HG03558 (cell line): ENCODE results near the gene TMEM239.
A peak's percentile ranks its signal among the peaks of the same experiment; 100 is the strongest.
"Not testable (repeated sequence)": the region's sequence is repeated elsewhere in the genome, so short reads cannot be mapped to it uniquely, and the experiment has no call there.

ENCODE experiments used
- ATAC-seq: cut with Tn5 transposase; IDR thresholded peaks from one replicate; pipeline ENCODE4 v1.9.1; 2021; ENCODE audit warnings: moderate number of reproducible peaks; ENCODE audit not compliant: unreplicated experiment; ENCODE audit errors: extremely low read depth

The TMEM239 gene

GRCh38 chr20:2817891-2818595 is 1.9 kb downstream of the TMEM239 start:
- no peak for ATAC-seq

DNA sequence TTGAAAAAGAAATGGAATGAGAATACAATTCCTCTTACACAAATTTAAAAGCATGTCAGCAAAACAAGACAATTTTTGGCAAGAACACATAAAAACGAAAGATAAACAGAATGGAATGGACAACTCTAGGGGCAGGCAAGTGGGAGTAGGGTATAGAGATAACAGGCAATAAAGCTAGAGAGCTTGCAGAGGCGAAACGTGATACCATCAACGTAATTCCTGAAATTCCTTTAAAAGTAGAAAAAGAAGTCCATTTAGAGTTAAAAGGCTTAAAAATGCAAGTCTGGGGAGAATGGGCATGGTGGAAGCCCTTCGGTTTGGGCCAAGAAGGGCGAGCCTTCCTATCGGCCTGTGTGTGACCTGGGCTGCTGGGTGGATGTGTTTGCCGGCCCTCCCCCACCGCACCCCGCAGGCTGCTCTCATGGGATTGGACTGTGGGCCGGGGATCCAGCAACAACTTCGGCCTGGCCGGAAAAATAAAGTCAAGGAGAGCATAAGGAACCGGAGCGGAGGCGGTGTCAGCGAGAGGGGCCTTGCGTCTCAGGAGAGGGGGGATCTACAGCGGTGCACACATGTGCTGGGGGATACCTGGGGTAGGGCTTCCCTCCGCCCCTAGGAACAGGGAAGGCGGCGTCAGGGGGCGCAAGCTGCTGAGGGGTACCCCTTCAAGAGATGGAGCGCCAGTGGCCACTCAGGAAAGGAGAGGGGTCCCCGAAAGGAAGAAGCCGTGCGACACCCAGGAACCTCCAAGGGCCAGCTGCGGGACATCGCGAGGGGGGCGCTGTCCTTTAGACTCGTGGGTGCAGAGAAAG is 4.1 kb downstream of the TMEM239 start:
- ATAC-seq = no peak

DNA sequence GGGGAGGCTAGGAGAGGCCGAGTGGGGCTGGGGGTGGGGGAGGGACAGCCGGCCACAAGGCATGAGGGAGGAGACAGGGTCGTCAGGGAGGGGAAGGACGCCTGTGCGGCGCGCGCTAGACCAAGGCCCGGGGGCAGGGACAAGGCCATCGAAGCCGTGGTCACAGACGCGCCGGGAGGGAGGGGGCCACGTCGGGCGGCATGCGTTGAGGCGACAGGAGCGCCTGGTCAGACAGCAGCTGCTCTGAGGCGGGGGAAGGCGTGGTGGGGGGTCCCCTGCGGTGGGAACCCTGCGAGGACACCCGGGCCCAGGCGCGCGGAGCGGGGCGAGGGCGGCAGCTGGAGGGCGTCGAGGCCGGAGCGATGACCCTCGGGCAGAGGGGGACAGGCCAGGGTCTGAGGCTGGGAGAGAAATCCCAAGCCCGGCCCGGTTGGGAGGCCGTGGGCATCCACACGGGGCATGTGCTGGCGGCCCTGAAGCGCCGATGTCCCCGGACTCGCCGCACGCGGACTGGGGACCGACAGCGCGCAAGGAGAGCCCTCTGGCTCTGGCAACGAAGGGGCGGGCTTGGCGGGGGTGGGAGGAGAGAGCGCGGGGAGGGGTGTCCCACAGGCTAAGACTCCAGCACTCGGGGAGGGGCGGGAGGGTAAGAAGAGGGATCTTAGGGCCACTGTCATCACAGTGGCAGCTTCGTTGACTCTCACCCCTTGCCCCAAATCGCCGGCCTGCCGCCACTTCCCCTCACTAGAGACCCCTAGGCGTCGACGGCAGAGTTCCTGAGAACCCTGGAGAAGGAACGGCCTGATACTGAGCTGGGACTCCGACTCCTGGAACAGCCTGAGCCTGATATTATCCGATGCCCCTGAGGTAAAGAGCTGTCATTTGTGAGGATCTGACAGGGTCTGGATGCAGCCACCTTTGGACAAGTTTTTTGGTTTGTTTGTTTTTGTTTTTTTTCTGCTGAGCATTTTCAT is 5.0 kb downstream of the TMEM239 start:
- no peak for ATAC-seq

DNA sequence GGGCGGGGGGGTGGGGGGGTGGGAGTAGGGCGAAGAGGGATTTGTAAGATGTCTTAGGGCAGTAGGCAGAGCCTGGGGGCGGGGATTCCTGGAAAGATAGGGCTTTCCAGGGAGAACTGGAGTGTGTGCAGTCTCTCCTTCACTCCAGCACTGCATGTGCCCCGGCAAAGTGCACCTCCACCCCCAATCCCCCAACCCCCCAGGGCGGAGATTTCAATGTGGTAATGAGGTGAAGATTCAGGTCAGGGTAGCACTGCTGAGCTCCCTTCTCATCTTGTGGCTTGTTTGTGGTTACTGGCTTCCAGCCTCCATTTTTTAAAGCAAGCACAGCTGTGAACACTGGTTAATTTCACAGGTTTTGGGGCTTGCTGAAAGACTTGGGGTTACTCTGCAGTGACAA is 5.9 kb downstream of the TMEM239 start:
- no peak for ATAC-seq

GRCh38 chr20:2825761-2826160 is 9.6 kb downstream of the TMEM239 start:
- ATAC-seq = no peak

GRCh38 chr20:2826655-2827054 is 10.5 kb downstream of the TMEM239 start:
- no peak for ATAC-seq

GRCh38 chr20:2829376-2829775 is 13.2 kb downstream of the TMEM239 start:
- ATAC-seq = no peak

- not testable (repeated sequence) for ATAC-seq
Measured at GRCh38 chr20:2831206-2831605, 15.0 kb downstream of the TMEM239 start.

GRCh38 chr20:2833761-2834160 is 17.6 kb downstream of the TMEM239 start:
- no peak for ATAC-seq

DNA sequence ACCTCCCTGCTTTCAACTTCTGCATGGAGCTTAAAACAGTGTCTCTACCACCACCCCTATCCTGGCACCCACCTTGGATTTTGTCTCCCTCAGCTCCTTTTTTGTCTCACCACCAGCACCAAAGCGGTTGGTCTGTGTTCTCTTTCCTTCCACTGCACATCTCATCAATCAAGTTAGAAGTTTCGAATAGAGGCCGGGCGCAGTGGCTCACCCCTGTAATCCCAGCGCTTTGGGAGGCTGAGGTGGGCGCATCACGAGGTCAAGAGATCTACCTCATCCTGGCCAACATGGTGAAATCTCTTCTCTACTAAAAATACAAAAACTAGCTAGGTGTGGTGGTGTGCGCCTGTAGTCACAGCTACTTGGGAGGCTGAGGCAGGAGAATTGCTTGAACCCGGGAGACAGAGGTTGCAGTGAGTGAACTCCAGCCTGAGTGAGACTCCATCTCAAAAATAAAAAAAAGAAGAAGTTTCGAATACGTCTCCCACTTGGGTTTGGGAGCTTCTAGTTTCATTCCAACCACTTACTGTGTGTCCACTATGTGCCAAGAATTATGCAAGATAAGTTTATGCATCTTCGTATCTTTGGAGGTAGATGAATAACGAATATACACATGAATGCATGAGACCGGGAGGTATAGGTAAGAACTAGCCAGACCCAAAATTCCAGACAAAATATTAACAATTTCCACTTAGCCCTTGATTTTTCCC is 18.4 kb downstream of the TMEM239 start:
- no peak for ATAC-seq

- no peak for ATAC-seq
Measured at GRCh38 chr20:2835331-2835796, 19.2 kb downstream of the TMEM239 start.

DNA sequence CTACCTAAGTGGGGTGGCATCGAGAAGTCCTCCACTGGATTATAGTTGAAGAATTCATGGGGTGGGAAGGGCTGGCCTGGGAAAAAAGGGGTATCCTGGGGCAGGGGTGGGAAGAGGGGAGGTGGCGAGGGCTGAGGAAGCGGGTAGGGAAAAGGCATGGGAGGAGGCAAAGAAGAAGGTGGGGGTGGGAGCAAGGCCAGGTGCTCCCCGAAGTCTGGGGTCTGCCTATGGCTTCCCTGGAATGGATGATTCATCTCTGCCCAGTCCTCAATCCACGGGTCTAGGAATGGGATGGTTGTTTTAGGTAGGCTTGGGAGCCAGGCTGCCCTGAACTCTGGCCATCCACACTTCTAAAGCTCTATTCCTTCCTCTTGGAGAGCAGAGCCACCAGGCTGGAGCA is 19.9 kb downstream of the TMEM239 start:
- ATAC-seq = no peak

DNA sequence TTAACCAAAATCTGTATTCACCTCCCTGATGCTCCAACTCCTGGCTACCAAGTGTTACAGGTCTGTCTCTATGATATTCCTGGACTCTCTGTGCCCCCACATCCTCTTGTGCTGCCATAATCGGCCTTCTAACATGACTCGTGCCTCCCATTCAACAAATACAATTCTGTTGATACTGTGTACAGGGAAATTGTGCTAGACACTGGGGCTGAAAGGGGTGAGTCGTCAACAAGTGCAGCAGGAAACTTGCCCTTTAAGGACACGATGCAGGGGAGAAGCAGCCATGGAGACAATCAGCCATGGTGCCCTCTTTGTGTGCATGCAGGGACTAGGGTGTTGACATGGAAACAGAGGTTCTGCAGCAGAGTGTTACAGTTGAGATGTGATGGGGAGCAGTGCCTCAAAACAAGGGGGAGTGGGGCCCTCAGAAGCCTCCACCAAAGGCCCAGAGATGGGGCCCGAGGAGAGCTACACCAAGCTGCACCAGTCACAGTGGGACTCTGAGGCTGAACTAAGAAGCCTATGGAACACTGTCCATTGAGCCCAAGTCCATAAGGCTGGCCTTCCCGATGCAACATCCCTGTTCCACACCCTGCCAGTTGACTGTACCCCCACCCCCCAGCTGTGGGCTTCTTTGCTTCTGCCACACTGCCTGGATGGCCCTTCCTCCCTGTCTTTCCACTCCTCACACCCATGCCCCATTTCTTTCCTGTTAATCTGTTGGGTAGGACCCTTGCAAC is 21.2 kb downstream of the TMEM239 start:
- no peak for ATAC-seq

DNA sequence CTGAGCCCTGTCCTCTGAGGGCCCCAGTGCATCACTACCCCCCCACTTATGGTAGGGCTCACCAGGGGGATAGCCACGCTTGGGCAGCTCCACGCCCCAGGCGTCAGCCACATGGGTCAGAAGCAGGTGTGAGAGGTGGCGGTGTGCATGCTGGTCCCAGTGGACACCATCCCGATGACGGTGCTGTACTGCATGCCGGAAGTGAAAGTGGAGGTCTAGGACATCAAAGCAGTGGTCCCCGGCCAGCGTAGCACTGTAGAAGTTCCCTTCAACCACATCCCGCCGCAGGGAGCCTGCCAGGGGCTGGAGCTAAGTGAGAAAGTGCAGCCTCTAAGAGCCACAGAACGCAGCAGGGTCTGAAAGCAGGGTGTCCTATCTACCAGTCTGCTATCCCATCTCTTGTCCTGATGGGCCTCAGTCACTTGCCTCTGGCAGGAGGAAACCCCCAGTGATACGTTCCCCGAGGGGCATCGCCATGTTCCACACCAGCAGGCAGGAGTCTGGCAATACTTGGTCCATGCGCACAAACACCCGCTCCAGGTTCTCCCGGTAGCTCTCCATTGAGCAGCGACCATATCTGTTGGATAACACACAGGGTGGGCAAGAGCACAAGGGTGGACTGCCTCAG is 22.1 kb downstream of the TMEM239 start:
- no peak for ATAC-seq

- no peak for ATAC-seq
Measured at GRCh38 chr20:2838847-2839671, 22.9 kb downstream of the TMEM239 start.

DNA sequence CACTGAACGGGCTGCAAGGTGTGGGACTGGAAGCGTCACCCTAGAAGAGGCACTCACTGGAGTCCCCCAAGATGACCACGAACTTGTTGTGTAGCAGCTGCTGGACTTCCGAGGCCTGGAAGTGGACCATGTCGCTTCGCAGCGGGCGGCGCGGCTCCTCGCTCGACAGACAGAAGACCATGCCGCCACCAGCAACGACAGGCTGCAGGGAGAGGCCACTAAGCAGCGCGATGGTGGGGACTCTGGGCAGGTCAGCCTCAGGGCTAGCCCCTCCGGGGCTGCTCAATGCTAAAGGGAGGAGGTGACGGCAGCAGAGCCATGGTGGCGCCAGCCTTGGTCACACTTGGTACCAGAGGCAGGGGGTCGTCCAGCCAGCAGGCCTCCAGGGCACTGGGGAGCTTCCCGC is 23.6 kb downstream of the TMEM239 start:
- no peak for ATAC-seq

- peak; percentile 81 for ATAC-seq
Measured at GRCh38 chr20:2840138-2840966, 24.2 kb downstream of the TMEM239 start, which contains the start of the genes PCED1A and VPS16. TSS of gene PCED1A (minus strand) at chr20:2840655. CDS start at chr20:2839912, 743 bp downstream. TSS of gene VPS16 (plus strand) at chr20:2840745. CDS start at chr20:2840775, 30 bp downstream.
